SW 1271 (cell line): ENCODE measurements around the gene MCF2L.
"Not testable (repeated sequence)": the region's sequence is repeated elsewhere in the genome, so short reads cannot be mapped to it uniquely, and the experiment has no call there.

Experiments
- DNase-seq, 2 experiments: peaks; one replicate each; lab custom pipeline; 2025; lab: John Stamatoyannopoulos, UW

The MCF2L gene

GRCh38 chr13:113049521-113049941, 80.5 kb downstream of the MCF2L start:
- DNase-seq, result no peak

- no peak for DNase-seq
These were observed 81.0 kb downstream of the MCF2L start for GRCh38 chr13:113049981-113050380.

- DNase-seq, result no peak
These were observed 81.9 kb downstream of the MCF2L start for GRCh38 chr13:113050734-113051431.

- no peak for DNase-seq
These were observed 82.6 kb downstream of the MCF2L start for GRCh38 chr13:113051641-113052040.

GRCh38 chr13:113052206-113052605, 83.2 kb downstream of the MCF2L start:
- no peak for DNase-seq

- no peak for DNase-seq
These were observed 84.0 kb downstream of the MCF2L start for GRCh38 chr13:113052971-113053370.

GRCh38 chr13:113053376-113053775, 84.4 kb downstream of the MCF2L start:
- no peak for DNase-seq

GRCh38 chr13:113053801-113054604, 85.0 kb downstream of the MCF2L start:
- no peak for DNase-seq

- no peak for DNase-seq
These were observed 88.1 kb downstream of the MCF2L start for GRCh38 chr13:113057084-113057483.

GRCh38 chr13:113057559-113057958, 88.5 kb downstream of the MCF2L start:
- not testable (repeated sequence) for DNase-seq

- DNase-seq, result no peak
These were observed 89.3 kb downstream of the MCF2L start for GRCh38 chr13:113058129-113058987.

GRCh38 chr13:113058988-113059850, 90.2 kb downstream of the MCF2L start:
- DNase-seq, result no peak

- no peak for DNase-seq
These were observed 90.9 kb downstream of the MCF2L start for GRCh38 chr13:113059891-113060290.

- DNase-seq, result no peak
These were observed 91.7 kb downstream of the MCF2L start for GRCh38 chr13:113060557-113061270.

GRCh38 chr13:113061271-113061625, 92.2 kb downstream of the MCF2L start:
- DNase-seq, result no peak

GRCh38 chr13:113061796-113062425, 92.9 kb downstream of the MCF2L start:
- no peak for DNase-seq

- no peak for DNase-seq
These were observed 93.7 kb downstream of the MCF2L start for GRCh38 chr13:113062691-113063090.

- DNase-seq, result no peak
These were observed 94.1 kb downstream of the MCF2L start for GRCh38 chr13:113063091-113063491.

- no peak for DNase-seq
These were observed 95.1 kb downstream of the MCF2L start for GRCh38 chr13:113064000-113064533.
